ENCODE data around the gene ATP1A3.
"Not testable (repeated sequence)": the region's sequence is repeated elsewhere in the genome, so short reads cannot be mapped to it uniquely, and the experiment has no call there.

ATP1A3 gene

DNA sequence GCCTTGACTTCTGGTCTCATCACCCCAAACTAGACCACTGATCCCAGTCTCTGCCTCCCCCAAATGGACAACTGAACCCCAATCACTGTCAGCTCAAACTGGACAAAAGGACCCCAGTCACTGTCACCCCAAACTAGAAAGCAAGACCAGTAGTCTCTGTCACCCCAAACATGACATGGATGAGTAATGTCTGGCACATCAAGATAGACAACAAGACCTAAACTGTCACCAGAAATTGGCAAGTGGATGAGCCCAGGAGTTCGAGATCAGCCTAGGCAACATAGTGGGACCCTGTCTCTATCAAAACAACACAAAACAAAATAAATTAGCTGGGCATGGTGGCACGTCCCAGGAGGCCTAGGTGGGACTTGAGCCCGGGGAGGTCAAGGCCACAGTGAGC lies 46.9 kb downstream of the ATP1A3 start:
- DNase-seq (ENCODE audit: low read depth, low spot score) = no peak

DNA sequence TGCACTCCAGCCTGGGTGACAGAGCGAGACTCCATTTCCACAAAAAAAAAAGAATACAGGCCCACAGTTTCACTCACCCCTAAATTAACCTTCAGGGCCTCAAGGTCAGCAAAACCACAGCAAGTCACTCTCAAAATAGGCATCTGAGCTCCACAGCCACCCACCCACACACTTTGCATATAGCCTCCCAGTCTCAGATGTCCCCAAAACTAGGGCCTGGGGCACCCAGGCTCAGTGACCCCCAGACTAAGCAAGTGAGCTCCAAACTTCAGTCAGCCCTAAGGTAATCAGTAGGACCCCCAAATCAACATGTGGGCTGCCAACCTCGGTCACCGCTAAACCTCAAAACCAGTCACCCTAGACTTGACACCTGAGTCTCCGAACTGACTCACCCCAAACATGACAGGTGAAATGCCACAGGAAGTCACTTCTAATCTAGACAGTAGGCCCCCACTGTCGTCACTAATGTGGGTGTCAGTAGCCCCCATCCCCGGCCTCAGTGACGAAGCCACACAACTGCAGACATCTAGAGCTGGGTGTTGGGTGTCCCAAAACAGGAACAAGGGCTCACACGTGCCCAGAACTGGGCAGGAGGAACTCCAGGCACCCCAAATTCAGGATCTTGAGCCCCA lies 48.8 kb downstream of the ATP1A3 start:
- no peak for DNase-seq (ENCODE audit: low read depth, low spot score)

DNA sequence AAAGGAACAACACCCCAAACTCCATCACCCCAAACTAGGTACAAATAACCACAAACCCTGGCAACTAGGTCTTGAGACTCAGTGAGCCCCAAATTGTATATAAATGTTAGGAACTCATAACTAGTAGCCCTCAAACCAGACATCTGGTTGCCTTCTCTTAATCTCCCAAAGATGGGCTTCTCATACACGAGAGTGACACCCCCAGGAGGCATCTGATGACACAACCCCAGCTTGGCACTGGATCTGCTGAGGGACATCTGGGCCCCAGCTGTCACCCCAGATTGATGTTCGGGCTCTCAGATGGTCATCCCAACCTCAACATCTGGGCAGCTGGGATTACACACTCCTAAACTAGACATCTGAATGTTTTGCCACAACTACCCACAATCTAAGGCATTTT lies 49.7 kb downstream of the ATP1A3 start:
- DNase-seq (ENCODE audit: low read depth, low spot score) = no peak

- no peak for DNase-seq (ENCODE audit: low read depth, low spot score)
These were observed 52.4 kb downstream of the ATP1A3 start for GRCh38 chr19:41941410-41942202.

GRCh38 chr19:41940731-41941409 lies 53.2 kb downstream of the ATP1A3 start:
- no peak for DNase-seq (ENCODE audit: low read depth, low spot score)

DNA sequence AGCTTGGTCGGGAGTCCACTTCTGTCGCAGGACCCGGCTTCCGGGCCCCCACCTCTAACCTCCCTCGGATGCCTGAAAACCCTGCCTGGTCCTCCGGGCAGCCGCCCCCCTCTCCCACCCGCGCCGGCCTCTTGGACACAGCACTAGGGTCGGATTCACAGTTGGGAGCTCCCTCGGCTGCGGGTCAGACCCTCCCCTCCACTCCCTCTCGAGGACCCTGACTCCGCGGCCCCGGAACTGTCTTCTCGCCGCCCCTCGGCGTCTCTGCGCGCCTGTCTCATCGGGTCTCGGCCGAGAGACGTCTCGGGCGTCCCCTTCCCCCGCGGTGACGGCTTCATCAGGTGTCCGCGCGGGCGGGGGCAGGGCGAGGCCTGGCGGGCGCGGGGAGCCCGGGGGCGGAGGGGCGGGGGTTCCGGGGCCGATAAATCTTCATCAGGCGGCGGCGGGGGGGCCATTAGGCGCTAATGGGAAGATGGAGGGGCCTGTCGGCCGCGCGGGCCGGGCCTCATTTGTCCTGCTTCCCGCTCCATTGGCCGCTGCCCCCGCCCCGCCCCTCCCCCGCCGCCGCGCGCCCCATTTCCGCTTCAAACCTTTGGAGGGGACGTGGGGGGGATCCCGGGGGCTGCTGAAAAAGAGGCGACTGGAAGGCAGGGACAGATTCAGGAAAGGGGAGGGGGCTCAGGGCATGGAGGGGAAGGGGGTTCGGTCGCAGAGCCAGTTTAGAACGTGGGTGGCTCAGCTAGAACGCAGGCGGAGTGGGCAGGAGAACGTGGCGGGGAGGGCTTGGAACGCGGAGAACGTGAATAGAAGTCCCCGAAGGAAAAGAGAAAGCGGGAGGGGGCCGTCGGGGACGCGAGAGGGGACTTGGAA lies 53.9 kb downstream of the ATP1A3 start:
- no peak for DNase-seq (ENCODE audit: low read depth, low spot score)

DNA sequence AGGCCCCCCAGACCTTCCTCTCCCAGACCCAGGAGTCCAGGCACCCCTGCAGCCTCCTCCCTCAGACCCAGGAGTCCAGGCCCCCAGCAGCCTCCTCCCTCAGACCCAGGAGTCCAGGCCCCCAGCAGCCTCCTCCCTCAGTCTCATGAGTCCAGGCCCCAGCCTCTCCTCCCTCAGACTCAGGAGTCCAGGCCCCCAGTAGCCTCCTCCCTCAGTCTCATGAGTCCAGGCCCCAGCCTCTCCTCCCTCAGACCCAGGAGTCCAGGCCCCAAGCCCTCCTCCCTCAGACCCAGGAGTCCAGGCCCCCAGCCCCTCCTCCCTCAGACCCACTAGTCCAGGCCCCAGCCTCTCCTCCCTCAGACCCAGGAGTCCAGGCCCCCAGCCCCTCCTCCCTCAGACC lies 54.8 kb downstream of the ATP1A3 start:
- not testable (repeated sequence) for DNase-seq (ENCODE audit: low read depth, low spot score)

- no peak for DNase-seq (ENCODE audit: low read depth, low spot score)
These were observed 56.2 kb downstream of the ATP1A3 start for GRCh38 chr19:41937525-41938468.

- no peak for DNase-seq (ENCODE audit: low read depth, low spot score)
These were observed 57.1 kb downstream of the ATP1A3 start for GRCh38 chr19:41936961-41937360.

GRCh38 chr19:41936416-41936850 lies 57.6 kb downstream of the ATP1A3 start:
- DNase-seq (ENCODE audit: low read depth, low spot score) = no peak

DNA sequence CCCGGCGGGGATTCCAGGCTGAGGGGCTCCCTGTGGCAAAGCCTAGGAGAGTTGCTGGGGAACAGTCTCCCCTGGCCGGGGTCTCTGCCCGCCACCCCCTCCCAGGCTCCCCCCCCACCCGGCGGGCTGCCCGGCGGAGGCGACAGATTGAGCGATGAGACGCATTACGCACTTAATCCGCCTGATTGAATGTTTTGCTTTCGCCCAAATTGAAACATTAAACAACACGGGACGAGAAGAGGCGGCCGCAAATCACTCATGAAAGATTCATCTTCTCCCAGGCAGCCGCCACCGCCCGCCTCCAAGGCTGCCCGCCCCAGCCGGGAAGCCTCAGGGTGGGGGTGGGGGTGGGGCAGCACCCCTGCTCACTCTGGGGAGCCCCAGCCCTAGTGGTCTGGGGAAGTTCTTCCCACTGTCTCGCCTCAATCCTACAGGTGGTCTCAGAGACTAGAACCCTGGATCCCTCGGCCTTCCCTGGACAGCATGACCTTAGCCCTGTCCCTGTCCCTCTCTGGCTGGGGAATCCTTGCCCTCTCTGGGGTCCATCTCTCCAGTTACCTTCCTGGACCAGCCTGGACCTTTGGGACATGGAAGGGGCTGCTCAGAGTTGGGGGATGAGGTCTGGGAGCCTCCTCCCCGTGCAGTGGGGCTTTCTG lies 58.1 kb downstream of the ATP1A3 start:
- DNase-seq (ENCODE audit: low read depth, low spot score) = no peak

- no peak for DNase-seq (ENCODE audit: low read depth, low spot score)
These were observed 59.1 kb downstream of the ATP1A3 start for GRCh38 chr19:41934849-41935374.

DNA sequence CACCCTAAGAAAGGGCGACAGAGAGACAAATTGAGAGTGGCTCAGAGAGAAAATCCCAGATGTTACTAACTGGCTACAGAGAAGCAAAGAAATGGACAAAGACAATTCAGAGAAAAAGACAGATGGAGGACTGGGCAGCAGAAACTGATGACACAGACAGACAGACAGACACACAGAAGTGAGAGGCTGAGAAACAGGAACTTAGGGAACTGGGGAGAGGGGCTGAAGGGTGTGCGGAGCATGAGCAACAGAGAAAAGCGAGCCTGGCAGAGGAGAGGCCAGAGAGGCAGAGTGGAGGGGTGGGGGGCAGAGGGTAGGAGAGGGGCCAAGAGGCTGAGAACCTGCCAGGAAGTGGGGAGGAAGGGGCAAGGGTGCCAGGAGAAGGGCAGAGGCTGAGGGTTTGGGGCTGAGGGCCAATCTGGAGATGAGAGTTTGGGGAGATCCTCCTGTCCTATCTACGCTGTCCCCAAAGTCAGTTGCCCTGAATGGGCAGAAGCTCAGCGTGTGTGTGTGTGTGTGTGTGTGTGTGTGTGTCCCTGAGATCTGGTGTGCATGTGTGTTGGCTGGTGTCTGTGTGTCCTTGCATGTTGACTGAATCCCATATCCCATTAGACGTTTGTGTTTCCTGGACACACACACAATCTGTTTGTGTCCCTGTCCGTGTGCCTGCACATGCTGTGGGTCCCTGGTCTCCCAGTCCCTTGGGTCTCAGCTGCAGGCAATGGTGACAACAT lies 60.2 kb downstream of the ATP1A3 start:
- no peak for DNase-seq (ENCODE audit: low read depth, low spot score)

GRCh38 chr19:41932720-41933332 lies 61.2 kb downstream of the ATP1A3 start:
- no peak for DNase-seq (ENCODE audit: low read depth, low spot score)

DNA sequence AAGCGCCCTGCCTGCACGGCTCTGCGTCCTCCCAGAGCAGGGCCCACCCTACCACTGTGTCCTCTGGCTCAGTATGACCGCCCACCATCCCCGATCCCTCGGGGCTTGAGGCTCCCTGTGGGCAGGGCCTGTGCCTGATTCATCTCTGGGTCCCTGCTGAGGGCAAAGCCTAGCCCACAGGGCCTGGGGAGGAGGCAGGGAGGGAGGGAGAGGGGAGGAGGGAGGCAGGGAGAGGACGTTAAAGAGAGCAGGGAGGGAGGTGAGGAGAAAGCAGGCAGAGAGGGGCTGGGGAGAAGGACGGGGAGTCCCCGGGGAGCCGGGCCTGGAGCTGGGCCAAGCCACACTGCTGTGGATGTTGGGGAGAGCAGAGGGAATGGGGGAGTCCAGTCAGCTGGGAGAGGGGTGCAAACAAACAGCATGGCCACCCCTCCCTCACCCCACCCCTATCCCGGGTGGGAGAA lies 61.7 kb downstream of the ATP1A3 start:
- no peak for DNase-seq (ENCODE audit: low read depth, low spot score)

GRCh38 chr19:41930926-41931592 lies 63.0 kb downstream of the ATP1A3 start:
- no peak for DNase-seq (ENCODE audit: low read depth, low spot score)

GRCh38 chr19:41930322-41930722 lies 63.7 kb downstream of the ATP1A3 start:
- no peak for DNase-seq (ENCODE audit: low read depth, low spot score)

DNA sequence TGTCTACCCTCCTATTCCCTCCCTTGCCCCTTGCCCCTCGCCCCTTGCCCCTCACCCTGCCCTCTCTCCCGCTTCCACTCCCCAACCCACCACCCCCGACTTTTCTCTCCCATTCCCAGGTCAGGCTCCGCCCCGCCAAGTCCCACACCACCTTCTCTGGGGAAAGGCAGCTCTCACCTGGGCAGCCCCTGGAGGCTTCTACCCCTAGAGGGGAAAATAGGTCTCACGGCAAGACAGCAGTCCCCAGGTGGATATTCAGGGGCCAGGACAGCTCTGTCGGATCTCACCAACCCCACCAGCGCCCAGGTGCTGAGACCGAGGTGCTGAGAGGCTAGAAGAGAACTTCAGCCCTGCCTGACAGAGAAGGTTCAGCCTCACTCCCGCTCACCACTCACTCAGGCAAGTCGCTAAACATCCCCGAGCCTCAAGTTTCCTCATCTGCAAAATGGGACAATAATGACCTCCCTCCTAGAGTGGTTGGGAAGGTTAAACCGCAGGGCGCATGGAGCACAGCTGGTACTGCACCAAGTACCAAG lies 64.4 kb downstream of the ATP1A3 start:
- DNase-seq (ENCODE audit: low read depth, low spot score) = no peak
